ENCODE results near the gene CCNI.
"Not testable (repeated sequence)": the region's sequence is repeated elsewhere in the genome, so short reads cannot be mapped to it uniquely, and the experiment has no call there.

CCNI gene

GRCh38 chr4:77040270-77040669, 35.5 kb downstream of the CCNI start:
- no peak overlapping the region for H3K4me3 ChIP-seq (replicated peaks; ENCODE audit: insufficient read depth, low read length)
- H3K27ac ChIP-seq (replicated peaks) = no peak overlapping the region
- TF ChIP-seq REST (IDR thresholded peaks at IDR 0.05; ENCODE audit: insufficient replicate concordance, low read depth) (no peak), CTCF (IDR thresholded peaks at IDR 0.05; ENCODE audit: insufficient read depth, low read length) (no peak), POLR2AphosphoS5 (IDR thresholded peaks at IDR 0.05; ENCODE audit: low read depth) (no peak), SPI1 (IDR thresholded peaks at IDR 0.05; ENCODE audit: borderline replicate concordance, low read depth) (no peak), GABPA (IDR thresholded peaks at IDR 0.05; ENCODE audit: low read depth) (no peak)
- no peaks in the 10 kb centered on the region for H3K27me3 ChIP-seq (ENCODE audit: insufficient read depth, poor library complexity, severe bottlenecking)
- no peak for DNase-seq (ENCODE audit: low read depth in 1 of 2, low spot score in 1 of 2)

GRCh38 chr4:77039796-77040195, 36.0 kb downstream of the CCNI start:
- no peak for DNase-seq (ENCODE audit: low read depth in 1 of 2, low spot score in 1 of 2)
- Histone ChIP-seq H3K4me3 (replicated peaks; ENCODE audit: insufficient read depth, low read length) (no peak overlapping the region), H3K27me3 (ENCODE audit: insufficient read depth, poor library complexity, severe bottlenecking) (no peaks in the 10 kb centered on the region), H3K27ac (replicated peaks) (no peak overlapping the region)
- TF ChIP-seq CTCF (IDR thresholded peaks at IDR 0.05; ENCODE audit: insufficient read depth, low read length) (no peak), GABPA (IDR thresholded peaks at IDR 0.05; ENCODE audit: low read depth) (no peak), POLR2AphosphoS5 (IDR thresholded peaks at IDR 0.05; ENCODE audit: low read depth) (no peak), REST (IDR thresholded peaks at IDR 0.05; ENCODE audit: insufficient replicate concordance, low read depth) (no peak), SPI1 (IDR thresholded peaks at IDR 0.05; ENCODE audit: borderline replicate concordance, low read depth) (no peak)

- DNase-seq (ENCODE audit: low read depth in 1 of 2, low spot score in 1 of 2) = no peak
- Histone ChIP-seq H3K27me3 (ENCODE audit: insufficient read depth, poor library complexity, severe bottlenecking) (no peaks in the 10 kb centered on the region), H3K27ac (replicated peaks) (no peak overlapping the region), H3K4me3 (replicated peaks; ENCODE audit: insufficient read depth, low read length) (no peak overlapping the region)
- TF ChIP-seq SPI1 (IDR thresholded peaks at IDR 0.05; ENCODE audit: borderline replicate concordance, low read depth) (no peak), GABPA (IDR thresholded peaks at IDR 0.05; ENCODE audit: low read depth) (no peak), CTCF (IDR thresholded peaks at IDR 0.05; ENCODE audit: insufficient read depth, low read length) (no peak), POLR2AphosphoS5 (IDR thresholded peaks at IDR 0.05; ENCODE audit: low read depth) (no peak), REST (IDR thresholded peaks at IDR 0.05; ENCODE audit: insufficient replicate concordance, low read depth) (no peak)
These were observed 38.1 kb downstream of the CCNI start for GRCh38 chr4:77037736-77038135.

- DNase-seq (ENCODE audit: low read depth in 1 of 2, low spot score in 1 of 2); H3K27ac ChIP-seq (replicated peaks); H3K27me3 ChIP-seq (ENCODE audit: insufficient read depth, poor library complexity, severe bottlenecking); H3K4me3 ChIP-seq (replicated peaks; ENCODE audit: insufficient read depth, low read length): not testable (repeated sequence)
These were observed 38.6 kb downstream of the CCNI start for GRCh38 chr4:77037168-77037567.
